Inflammatory macrophage treated with lipopolysaccharide for 4 hours (primary cell): ENCODE measurements around the gene SLC7A4.
"Not testable (repeated sequence)": the region's sequence is repeated elsewhere in the genome, so short reads cannot be mapped to it uniquely, and the experiment has no call there.

ENCODE experiments used
- DNase-seq: peaks from one replicate; pipeline ENCODE4 v3.0.0-alpha.2; 2020

Gene SLC7A4

GRCh38 chr22:21032037-21032867 is at the start of gene SLC7A4:
Gene SLC7A4, minus strand, starts transcription at chr22:21032561. Its CDS starts 749 bp downstream, at chr22:21031812.
- DNase-seq = no peak

- DNase-seq = no peak
These were observed 48.2 kb upstream of the SLC7A4 start for GRCh38 chr22:21080435-21081137.

GRCh38 chr22:21079493-21079892 is 47.1 kb upstream of the SLC7A4 start:
- DNase-seq = no peak

GRCh38 chr22:21078916-21079315 is 46.6 kb upstream of the SLC7A4 start:
- DNase-seq = no peak

GRCh38 chr22:21077884-21078508 is 45.6 kb upstream of the SLC7A4 start:
- no peak for DNase-seq

GRCh38 chr22:21076912-21077625 is 44.7 kb upstream of the SLC7A4 start:
- no peak for DNase-seq

GRCh38 chr22:21075516-21076138 is 43.3 kb upstream of the SLC7A4 start:
- DNase-seq = no peak

- peak; percentile 67 for DNase-seq
These were observed 41.8 kb upstream of the SLC7A4 start for GRCh38 chr22:21074102-21074715.

- DNase-seq = no peak
These were observed 41.1 kb upstream of the SLC7A4 start for GRCh38 chr22:21073482-21073881.

- DNase-seq = no peak
These were observed 40.7 kb upstream of the SLC7A4 start for GRCh38 chr22:21073023-21073422.

- DNase-seq = not testable (repeated sequence)
These were observed 39.4 kb upstream of the SLC7A4 start for GRCh38 chr22:21071796-21072195.

- no peak for DNase-seq
These were observed 38.6 kb upstream of the SLC7A4 start for GRCh38 chr22:21070690-21071615.

- DNase-seq = no peak
These were observed 37.0 kb upstream of the SLC7A4 start for GRCh38 chr22:21069375-21069774.

- no peak for DNase-seq
These were observed 36.4 kb upstream of the SLC7A4 start for GRCh38 chr22:21068681-21069276.

- no peak for DNase-seq
These were observed 35.7 kb upstream of the SLC7A4 start for GRCh38 chr22:21067901-21068680.

GRCh38 chr22:21067075-21067900 is 34.9 kb upstream of the SLC7A4 start:
- DNase-seq = no peak

- DNase-seq = no peak
These were observed 32.8 kb upstream of the SLC7A4 start for GRCh38 chr22:21064917-21065864.

- not testable (repeated sequence) for DNase-seq
These were observed 32.1 kb upstream of the SLC7A4 start for GRCh38 chr22:21064425-21064824.
